GM19372 (cell line): ENCODE data around the gene HMSD.

ENCODE experiments used
- ATAC-seq: cut with Tn5 transposase; IDR thresholded peaks from one replicate; pipeline ENCODE4 v1.9.1; 2021; ENCODE audit warnings: mild to moderate bottlenecking, low read depth, moderate library complexity; ENCODE audit not compliant: unreplicated experiment

The HMSD gene

DNA sequence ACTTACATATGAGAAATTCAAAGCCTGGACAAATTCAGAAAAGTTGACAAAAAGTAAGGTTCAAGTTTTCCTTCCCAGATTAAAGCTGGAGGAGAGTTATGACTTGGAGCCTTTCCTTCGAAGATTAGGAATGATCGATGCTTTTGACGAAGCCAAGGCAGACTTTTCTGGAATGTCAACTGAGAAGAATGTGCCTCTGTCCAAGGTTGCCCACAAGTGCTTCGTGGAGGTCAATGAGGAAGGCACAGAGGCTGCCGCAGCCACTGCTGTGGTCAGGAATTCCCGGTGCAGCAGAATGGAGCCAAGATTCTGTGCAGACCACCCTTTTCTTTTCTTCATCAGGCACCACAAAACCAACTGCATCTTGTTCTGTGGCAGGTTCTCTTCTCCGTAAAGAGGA, 37.8 kb downstream of the HMSD start:
- no peak for ATAC-seq

DNA sequence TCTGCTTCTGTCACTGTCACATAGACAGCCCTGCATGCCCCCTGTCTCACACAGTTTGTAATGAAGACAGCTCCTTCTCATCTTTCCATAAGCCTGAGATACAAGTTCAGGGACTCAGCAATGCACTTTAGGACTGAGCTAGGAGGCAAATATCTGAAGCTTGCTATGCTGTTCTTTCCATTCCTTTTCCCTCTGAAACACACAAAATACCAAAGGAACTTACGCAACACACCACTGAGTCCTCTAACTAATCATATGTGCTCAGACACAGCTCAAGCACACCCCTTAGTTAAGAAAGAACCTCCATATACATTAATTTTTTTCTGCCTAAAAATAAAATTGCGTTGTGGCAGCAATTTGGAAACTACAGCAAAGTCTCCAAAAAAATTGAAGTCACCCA, 38.6 kb downstream of the HMSD start:
- ATAC-seq: no peak

DNA sequence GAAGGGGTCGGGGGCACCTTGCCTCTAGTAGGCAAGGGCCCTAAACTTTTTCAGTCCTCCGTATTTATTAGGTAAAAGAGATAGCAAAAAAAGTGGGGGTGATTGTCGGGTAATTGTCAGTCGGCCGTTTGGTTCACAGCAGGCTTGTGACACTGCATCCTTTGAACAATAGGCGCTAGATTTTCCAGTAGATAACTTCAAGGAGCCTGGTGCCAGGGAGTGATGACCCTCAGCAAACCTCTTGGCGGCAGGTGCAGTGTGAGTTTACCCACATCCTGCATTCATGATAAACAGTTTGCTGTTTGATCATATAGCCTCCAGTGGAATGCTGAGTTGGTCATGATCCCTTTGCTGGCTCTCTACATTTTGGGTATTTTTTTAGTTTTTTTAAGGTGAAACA, 43.6 kb downstream of the HMSD start:
- ATAC-seq: no peak

DNA sequence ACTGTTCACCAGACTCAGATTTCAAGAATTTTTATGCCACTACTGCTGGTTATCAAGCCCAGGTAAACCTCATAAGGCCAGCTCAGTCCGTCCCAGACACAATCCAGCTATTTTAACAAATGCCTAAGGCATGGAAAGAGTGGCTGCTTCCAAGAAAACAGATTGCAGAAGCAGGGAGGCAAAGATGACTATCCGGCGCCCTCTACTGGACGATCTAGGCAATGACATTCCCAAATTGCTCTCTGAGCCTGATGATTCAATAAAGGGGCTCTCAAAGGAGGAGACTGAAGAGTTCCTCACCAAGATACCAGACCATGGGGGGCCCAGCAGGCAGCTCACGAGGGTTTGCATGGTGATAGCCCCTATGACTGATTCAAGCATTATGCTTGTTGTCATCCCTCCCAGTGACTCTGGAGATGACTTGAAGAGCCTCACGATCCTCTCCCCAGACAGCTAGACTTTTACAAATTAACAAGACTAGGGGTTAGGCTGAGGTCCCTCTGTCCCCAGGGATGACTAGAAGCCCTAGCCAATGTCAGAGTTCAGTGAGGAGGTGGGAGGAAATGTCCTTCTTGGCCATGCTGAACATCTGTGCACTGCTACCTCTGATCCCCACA, 45.8 kb downstream of the HMSD start:
- no peak for ATAC-seq

DNA sequence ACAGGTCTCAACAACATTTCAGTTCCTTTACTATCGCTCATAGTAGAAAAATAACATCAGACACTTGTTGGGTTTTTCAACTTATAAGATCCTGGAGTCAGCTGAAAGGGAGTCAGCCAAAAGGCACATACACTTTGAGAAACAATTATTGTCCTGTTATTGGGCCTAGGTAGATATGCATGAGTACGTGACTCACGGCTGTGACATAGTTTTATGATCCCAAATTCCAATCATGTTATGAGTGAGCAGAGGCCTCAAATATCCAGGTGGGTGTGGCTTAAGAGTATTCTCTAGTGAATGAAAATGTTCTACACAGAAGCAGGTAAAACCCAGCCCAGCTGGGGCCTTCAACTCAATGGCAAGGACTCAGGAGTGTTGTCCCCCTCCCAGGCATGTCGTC, 47.9 kb downstream of the HMSD start:
- no peak for ATAC-seq

DNA sequence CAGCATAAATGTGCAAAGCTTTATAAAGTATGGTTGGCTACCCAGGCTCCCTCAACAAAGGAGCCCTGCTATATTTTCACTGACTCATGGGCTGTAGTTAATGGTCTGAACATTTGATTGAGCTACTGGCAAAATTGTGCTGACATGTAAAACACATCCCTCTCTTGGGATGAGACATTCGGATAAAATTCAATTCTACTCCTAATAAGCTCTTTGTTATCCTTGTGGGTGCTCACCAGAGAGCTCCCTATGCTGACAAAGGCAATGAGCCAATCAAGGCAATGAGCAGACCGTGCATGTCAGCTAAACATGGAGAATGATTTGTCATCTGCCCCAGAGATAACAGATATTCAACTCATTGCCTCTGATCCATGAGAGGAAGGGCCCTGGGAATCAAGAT, 48.5 kb downstream of the HMSD start:
- ATAC-seq: no peak

DNA sequence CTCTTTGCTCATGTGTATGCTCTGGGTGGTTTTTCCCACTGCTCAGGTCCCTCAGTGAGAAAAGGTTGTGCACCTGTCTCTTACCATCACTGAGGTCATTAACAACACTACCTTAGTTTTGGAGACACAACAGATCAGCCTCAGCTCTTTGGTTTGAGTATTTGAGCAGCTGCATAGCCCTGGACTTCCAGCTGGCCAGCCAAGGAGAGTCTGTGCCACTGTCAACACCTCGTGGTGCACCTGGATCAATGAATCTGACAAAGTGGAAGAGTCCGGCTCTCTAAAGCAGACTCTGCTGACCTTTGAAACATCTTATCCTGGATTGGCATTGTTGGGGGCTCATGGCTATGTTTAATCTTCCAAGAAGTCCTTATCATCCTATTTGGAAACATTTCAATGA, 50.8 kb downstream of the HMSD start:
- ATAC-seq: no peak

DNA sequence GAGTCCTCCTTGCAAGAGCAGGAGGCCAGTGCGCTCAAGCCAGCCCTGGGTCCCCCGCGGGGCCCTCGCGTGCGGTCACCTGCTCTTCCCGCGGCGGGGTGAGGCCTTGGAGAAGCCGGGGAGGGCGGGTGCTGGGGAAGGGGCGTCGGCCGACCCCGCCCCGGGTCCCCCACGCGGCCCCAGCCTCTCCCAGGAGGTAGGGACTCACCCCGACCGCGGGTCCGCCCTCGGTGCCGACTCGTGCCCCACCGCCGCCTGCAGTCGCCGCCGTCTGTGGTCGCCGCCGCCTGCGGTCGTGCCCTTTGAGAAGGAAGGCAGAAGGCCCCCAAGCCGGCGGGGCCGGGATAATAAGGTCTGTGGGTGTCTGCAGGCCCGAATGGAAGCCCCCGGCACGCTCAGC, 53.5 kb downstream of the HMSD start:
- ATAC-seq: no peak

DNA sequence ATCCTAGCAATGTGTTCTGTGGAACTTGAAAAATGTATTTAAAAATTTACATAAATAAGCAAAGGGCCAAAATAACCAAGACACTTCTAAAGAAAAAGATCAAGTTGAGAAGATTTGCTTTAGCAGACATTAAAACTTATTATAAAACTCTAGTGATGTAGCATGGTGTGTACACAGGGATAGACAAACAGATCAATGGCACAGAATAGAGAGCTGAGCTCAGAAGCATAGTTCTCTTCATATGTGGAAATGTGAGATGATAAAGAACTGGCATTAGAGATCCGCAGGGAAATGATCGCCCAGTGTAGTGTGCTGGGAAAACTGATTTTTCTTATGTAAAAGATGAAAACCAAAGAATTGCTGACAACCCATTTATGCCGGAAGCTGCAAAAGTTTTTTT, 60.2 kb downstream of the HMSD start:
- no peak for ATAC-seq
